Lower lobe of right lung (tissue), 2 donors: ENCODE measurements around the gene TMEM150C. TPM values are rescaled to one million over a fixed set of nuclear protein-coding genes. Genes with fewer than 3 reads are reported as not detected.

Experiments used
- ATAC-seq, 2 donors: fragments of 200-7000 bp; cut with Tn5 transposase; one replicate each; pipeline ENCODE4 v1.9.1; 2020 to 2022; ENCODE audit warnings: mild to moderate bottlenecking in 2 of 2, moderate library complexity in 2 of 2
- DNase-seq: peaks from one replicate; pipeline ENCODE4 v3.0.0-alpha.2; 2020
- H3K27ac ChIP-seq: fragments of 200-600 bp; one replicate; pipeline ENCODE4 v1.8.0; 2022
- H3K27me3 ChIP-seq: fragments of 200-600 bp; one replicate; pipeline ENCODE4 v1.8.0; 2022; ENCODE audit warnings: low read depth
- H3K36me3 ChIP-seq: fragments of 200-600 bp; one replicate; pipeline ENCODE4 v1.8.0; 2022; ENCODE audit warnings: mild to moderate bottlenecking
- H3K4me1 ChIP-seq: fragments of 200-600 bp; one replicate; pipeline ENCODE4 v1.8.0; 2022
- H3K4me3 ChIP-seq: fragments of 200-600 bp; one replicate; pipeline ENCODE4 v1.8.0; 2022; ENCODE audit warnings: mild to moderate bottlenecking
- H3K9me3 ChIP-seq: fragments of 200-600 bp; one replicate; pipeline ENCODE4 v1.8.0; 2022
- intact Hi-C: fragments of 100-400 bp; cut with DNase I; formaldehyde crosslinking; loops from one replicate; pipeline ENCODE4 v1.11.0; 2022
- long read RNA-seq: library from polyadenylated mRNA; unstranded; transcript quantifications from one replicate; pipeline ENCODE4 v2.0.0, GENCODE V29; 2021
- total RNA-seq: library from RNA; stranded (reverse); fragmentation: NEBNext Ultra II Directional; extraction: Animal tissue kit (Norgen Biotek cat#: 25700); gene quantifications from one replicate; pipeline ENCODE4 v1.2.1, GENCODE V29; 2021
- TF ChIP-seq, protein P1 (sequence below): fragments of 200-600 bp; IDR thresholded peaks from one replicate; pipeline ENCODE4 v1.8.0; 2022; ENCODE audit warnings: antibody characterized with exemption, mild to moderate bottlenecking
- donor health status: DM: no; HTN: yes; CAD: no; lungs with severe emphysema.

Gene TMEM150C
- total RNA-seq, result 6.9 TPM
- long read RNA-seq, transcript TMEM150C-201 (8 exons, 1,990 nt), result major isoform, 14 of 17 reads
- long read RNA-seq, partial matches to known transcripts, result 0 of 17 reads
- long read RNA-seq, other reads (novel, unspliced or antisense), result 2 of 17 reads

DNA sequence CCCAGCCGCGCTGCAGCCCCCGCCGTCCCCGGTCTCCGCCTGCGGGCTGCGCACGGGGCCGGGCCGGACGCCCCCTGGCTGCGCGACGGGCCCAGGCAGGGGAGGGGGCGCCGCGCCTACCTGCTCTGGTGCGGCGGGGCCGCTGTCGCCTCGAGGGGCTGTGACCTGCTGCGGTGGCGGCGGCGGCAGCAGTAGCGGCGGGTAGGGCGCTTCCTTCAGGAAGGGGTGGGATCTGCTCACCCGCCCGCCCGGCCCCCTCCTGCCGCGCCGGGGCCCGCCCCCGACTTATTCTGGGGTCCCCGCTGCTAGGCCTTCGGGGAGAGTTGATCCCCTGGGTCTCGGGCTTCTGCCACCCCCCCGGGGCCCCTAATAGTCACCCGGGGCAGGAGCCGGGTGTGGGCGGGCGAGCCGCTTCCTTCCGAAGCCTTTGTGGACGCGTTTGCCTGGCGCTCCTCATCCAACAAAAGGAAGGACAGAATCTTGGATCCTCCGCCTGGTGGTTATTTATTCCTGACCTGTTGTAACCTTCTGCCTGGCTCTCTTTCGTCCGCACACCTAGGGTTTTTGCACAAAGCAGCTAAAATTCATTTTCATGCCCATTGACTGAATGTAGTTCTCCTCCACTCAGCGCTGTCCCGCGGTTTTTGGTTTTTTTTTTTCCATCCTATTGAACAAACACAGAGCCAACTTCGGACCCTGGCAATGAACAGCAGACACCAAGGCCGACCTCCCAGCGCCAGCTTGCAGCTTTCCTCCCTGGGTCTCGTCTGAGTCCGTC is at the start of gene TMEM150C:
TMEM150C (minus strand) TSS at position 203 of the 778 bp plus-strand sequence. CDS start 57,331 bp downstream, outside the sequence.
- no peaks in the 10 kb centered on the region for H3K9me3 ChIP-seq
- TF ChIP-seq, protein P1, sequence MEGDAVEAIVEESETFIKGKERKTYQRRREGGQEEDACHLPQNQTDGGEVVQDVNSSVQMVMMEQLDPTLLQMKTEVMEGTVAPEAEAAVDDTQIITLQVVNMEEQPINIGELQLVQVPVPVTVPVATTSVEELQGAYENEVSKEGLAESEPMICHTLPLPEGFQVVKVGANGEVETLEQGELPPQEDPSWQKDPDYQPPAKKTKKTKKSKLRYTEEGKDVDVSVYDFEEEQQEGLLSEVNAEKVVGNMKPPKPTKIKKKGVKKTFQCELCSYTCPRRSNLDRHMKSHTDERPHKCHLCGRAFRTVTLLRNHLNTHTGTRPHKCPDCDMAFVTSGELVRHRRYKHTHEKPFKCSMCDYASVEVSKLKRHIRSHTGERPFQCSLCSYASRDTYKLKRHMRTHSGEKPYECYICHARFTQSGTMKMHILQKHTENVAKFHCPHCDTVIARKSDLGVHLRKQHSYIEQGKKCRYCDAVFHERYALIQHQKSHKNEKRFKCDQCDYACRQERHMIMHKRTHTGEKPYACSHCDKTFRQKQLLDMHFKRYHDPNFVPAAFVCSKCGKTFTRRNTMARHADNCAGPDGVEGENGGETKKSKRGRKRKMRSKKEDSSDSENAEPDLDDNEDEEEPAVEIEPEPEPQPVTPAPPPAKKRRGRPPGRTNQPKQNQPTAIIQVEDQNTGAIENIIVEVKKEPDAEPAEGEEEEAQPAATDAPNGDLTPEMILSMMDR, result no peak
- H3K27ac ChIP-seq, result no peak within 1 kb of the TSS
- intact Hi-C loops, result no loop called here
- H3K4me1 ChIP-seq, result peaks cover 4% of the 10 kb centered on the region
- H3K36me3 ChIP-seq, result no peaks in the 10 kb centered on the region
- no peaks in the 10 kb centered on the region for H3K27me3 ChIP-seq
- no peak for DNase-seq
- peak within 1 kb of the TSS; percentile 66 for H3K4me3 ChIP-seq
- ATAC-seq, result peak; percentile 57 to 69

DNA sequence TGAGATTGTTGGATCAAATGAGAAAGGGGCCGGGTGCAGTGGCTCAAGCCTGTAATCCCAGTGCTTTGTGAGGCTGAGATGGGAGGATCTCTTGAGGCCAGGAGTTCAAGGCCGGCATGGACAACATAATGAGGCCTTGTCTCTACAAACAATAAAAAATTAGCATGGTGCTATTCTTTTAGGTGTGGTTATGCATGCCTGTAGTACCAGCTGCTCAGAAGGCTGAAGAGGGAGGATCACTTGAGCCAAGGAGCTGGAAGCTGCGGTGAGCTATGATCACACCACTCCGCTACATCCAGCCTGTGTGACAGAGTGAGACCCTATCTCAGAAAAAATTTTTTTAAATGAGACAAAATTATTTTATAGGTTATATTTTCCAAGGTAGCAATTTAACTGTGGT is 49.7 kb upstream of the TMEM150C start:
- Histone ChIP-seq H3K4me3 (no peak overlapping the region), H3K27me3 (no peaks in the 10 kb centered on the region), H3K36me3 (no peaks in the 10 kb centered on the region), H3K9me3 (no peaks in the 10 kb centered on the region), H3K4me1 (no peaks in the 10 kb centered on the region), H3K27ac (no peak overlapping the region)
- no peak for DNase-seq
- no peak for ATAC-seq
- TF ChIP-seq, protein P1, result no peak
- intact Hi-C loops, result no loop called here

DNA sequence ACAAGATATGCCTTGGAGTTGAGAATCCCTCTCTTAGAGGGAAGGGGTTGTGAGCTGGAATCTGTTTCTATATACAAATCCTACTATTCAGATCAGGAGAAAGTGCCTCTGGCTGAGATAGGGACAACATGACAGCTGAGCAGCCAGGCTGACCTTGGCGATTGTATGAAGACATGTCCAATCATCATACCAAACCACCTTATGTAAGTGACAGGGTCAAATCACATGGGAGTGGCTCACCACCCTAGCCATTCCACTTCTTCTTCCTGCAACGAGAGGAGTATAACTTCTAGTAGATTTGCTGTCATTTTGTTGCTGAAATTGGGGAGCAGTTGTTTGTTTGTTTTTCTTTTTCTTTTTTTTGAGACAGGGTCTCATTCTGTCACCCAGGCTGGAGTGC is 48.3 kb upstream of the TMEM150C start:
- TF ChIP-seq, protein P1, result no peak
- Histone ChIP-seq H3K4me3 (no peak overlapping the region), H3K9me3 (no peaks in the 10 kb centered on the region), H3K36me3 (no peaks in the 10 kb centered on the region), H3K4me1 (no peaks in the 10 kb centered on the region), H3K27ac (no peak overlapping the region), H3K27me3 (no peaks in the 10 kb centered on the region)
- ATAC-seq, result no peak
- intact Hi-C loops, result no loop called here
- DNase-seq, result no peak

DNA sequence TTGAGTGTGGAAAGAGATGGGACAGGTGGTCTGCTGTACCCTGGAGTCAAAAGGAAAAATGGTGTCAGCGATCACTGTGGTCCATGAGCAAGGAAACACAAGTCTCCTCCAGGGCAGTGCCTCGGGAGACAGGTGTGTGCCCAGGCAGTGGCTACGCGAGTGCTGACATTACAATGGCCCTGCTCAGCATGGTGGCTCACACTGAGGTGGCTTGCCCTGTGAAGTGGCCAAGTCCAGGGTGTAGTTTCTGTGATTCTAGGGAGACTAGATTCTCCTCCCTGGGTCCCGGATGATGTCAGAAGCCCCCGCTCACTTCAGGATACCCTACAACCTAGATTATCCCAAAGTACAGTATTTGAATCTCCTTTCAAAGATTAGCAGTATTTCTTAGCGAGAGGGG is 44.8 kb upstream of the TMEM150C start:
- H3K9me3 ChIP-seq, result no peaks in the 10 kb centered on the region
- H3K27me3 ChIP-seq, result no peaks in the 10 kb centered on the region
- DNase-seq, result no peak
- H3K4me1 ChIP-seq, result no peaks in the 10 kb centered on the region
- TF ChIP-seq, protein P1, result no peak
- H3K4me3 ChIP-seq, result no peak overlapping the region
- intact Hi-C loops, result no loop called here
- H3K27ac ChIP-seq, result no peak overlapping the region
- no peaks in the 10 kb centered on the region for H3K36me3 ChIP-seq
- no peak for ATAC-seq

DNA sequence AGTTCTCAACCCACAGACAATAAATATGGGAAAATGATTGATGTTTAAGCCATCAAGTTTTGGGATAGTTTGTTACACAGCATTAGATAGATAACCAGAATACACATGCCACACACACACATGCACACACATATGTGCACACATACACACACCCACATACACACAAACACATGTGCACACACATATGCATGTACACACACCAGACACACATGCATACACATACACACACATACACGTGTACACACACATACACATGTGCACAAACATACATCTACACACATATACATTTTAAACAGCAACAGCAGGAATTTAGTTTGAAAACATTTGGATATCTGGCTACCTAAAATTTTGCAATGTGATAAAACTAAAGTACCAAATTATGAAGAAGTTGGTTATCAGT is 42.7 kb upstream of the TMEM150C start:
- Histone ChIP-seq H3K9me3 (no peaks in the 10 kb centered on the region), H3K27ac (no peak overlapping the region), H3K4me3 (no peak overlapping the region), H3K4me1 (no peaks in the 10 kb centered on the region), H3K27me3 (no peaks in the 10 kb centered on the region), H3K36me3 (no peaks in the 10 kb centered on the region)
- ATAC-seq (no peak), DNase-seq (no peak)
- TF ChIP-seq, protein P1, result no peak
- intact Hi-C loops, result no loop called here
